ENCODE results near the gene RBM17. TPM values are rescaled to one million over a fixed set of nuclear protein-coding genes. Genes with fewer than 3 reads are reported as not detected.

The RBM17 gene
- total RNA-seq, 6 donors from 2014 or later: 67.6 to 192 (median 84.8) TPM

- DNase-seq (no peak), ATAC-seq (ENCODE audit: low FRiP score in 2 of 2) (no peak)
- Histone ChIP-seq H3K4me3 (no peak overlapping the region), H3K27ac (no peak overlapping the region), H3K36me3 (no peaks in the 10 kb centered on the region), H3K9me3 (no peaks in the 10 kb centered on the region), H3K27me3 (no peaks in the 10 kb centered on the region), H3K4me1 (peaks cover 0 to 4% (median 2%) of the 10 kb centered on the region in 4 donors)
- TF ChIP-seq EP300 (IDR thresholded peaks at IDR 0.05): no peak
- TF ChIP-seq, protein P1, sequence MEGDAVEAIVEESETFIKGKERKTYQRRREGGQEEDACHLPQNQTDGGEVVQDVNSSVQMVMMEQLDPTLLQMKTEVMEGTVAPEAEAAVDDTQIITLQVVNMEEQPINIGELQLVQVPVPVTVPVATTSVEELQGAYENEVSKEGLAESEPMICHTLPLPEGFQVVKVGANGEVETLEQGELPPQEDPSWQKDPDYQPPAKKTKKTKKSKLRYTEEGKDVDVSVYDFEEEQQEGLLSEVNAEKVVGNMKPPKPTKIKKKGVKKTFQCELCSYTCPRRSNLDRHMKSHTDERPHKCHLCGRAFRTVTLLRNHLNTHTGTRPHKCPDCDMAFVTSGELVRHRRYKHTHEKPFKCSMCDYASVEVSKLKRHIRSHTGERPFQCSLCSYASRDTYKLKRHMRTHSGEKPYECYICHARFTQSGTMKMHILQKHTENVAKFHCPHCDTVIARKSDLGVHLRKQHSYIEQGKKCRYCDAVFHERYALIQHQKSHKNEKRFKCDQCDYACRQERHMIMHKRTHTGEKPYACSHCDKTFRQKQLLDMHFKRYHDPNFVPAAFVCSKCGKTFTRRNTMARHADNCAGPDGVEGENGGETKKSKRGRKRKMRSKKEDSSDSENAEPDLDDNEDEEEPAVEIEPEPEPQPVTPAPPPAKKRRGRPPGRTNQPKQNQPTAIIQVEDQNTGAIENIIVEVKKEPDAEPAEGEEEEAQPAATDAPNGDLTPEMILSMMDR (IDR thresholded peaks at IDR 0.05): no peak
- no peak for TF ChIP-seq POLR2AphosphoS5 (IDR thresholded peaks at IDR 0.05)
- no peak for TF ChIP-seq POLR2A (IDR thresholded peaks at IDR 0.05)
- 62 to 69% methylated on average over 4 of the region's 4 CpGs for WGBS, 2 donors
Observed at GRCh38 chr10:6044751-6045313, 44.0 kb upstream of the RBM17 start.

DNA sequence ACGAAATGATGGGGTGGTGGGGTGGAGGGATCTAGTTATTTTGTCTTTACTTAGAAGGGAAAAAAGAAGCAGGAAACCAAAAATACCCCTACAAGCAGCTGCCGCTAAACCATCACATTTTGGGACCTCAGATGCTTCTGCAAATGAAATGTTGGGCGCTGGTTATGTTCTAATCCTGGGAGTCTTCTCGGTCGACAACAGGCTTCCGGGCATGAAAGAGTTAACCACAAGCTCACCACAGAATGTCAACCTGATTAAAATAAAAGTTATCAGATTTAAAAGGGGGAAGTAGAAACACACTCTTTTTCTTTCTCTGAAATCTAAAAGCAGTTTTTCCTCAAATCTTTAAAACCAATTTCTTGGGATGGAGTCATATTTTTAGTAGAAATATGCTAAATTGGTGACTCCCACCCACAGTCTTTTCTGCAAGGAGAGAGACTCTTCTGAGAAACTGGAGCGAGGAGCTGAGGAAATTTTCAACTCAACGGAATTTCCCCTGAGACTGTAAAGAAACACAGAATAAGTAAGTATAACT, 43.5 kb upstream of the RBM17 start:
- Histone ChIP-seq H3K27me3 (no peaks in the 10 kb centered on the region), H3K4me3 (no peak overlapping the region), H3K4me1 (peaks cover 3 to 9% (median 7%) of the 10 kb centered on the region in 4 donors), H3K36me3 (no peaks in the 10 kb centered on the region), H3K27ac (no peak overlapping the region), H3K9me3 (no peaks in the 10 kb centered on the region)
- no peak for ATAC-seq (ENCODE audit: low FRiP score in 2 of 2)
- no peak for DNase-seq
- WGBS, 2 donors: 52 to 54% methylated on average over 8 of the region's 8 CpGs
- TF ChIP-seq, protein P1 (IDR thresholded peaks at IDR 0.05): no peak
- no peak for TF ChIP-seq EP300 (IDR thresholded peaks at IDR 0.05)
- TF ChIP-seq POLR2A (IDR thresholded peaks at IDR 0.05): no peak
- TF ChIP-seq POLR2AphosphoS5 (IDR thresholded peaks at IDR 0.05): no peak

GRCh38 chr10:6045878-6046772, 42.7 kb upstream of the RBM17 start:
- Histone ChIP-seq H3K36me3 (no peaks in the 10 kb centered on the region), H3K27me3 (no peaks in the 10 kb centered on the region)
- 66 to 68% methylated on average over 9 of the region's 9 CpGs for whole genome bisulfite sequencing, 2 donors

GRCh38 chr10:6046773-6047611, 41.8 kb upstream of the RBM17 start:
- no peak overlapping the region for H3K4me3 ChIP-seq
- H3K27ac ChIP-seq: no peak overlapping the region
- H3K9me3 ChIP-seq: no peaks in the 10 kb centered on the region
- ATAC-seq (ENCODE audit: low FRiP score in 2 of 2) (no peak), DNase-seq (no peak)
- no peak for TF ChIP-seq POLR2A (IDR thresholded peaks at IDR 0.05)
- TF ChIP-seq POLR2AphosphoS5 (IDR thresholded peaks at IDR 0.05): no peak
- TF ChIP-seq EP300 (IDR thresholded peaks at IDR 0.05): no peak
- TF ChIP-seq, protein P1 (IDR thresholded peaks at IDR 0.05): no peak
- H3K36me3 ChIP-seq: no peaks in the 10 kb centered on the region
- H3K27me3 ChIP-seq: no peaks in the 10 kb centered on the region
- 83 to 85% methylated on average over 13 to 14 of the region's 14 CpGs for whole genome bisulfite sequencing, 2 donors
- H3K4me1 ChIP-seq: peaks cover 11 to 23% (median 21%) of the 10 kb centered on the region in 4 donors

More at GRCh38 chr10:6045878-6046772, 42.7 kb upstream of the RBM17 start:
- DNase-seq (no peak), ATAC-seq (ENCODE audit: low FRiP score in 2 of 2) (no peak)
- TF ChIP-seq, protein P1 (IDR thresholded peaks at IDR 0.05): no peak
- no peak for TF ChIP-seq POLR2A (IDR thresholded peaks at IDR 0.05)
- H3K4me1 ChIP-seq: peaks cover 6 to 15% (median 13%) of the 10 kb centered on the region in 4 donors
- no peak overlapping the region for H3K4me3 ChIP-seq
- no peak overlapping the region for H3K27ac ChIP-seq
- no peaks in the 10 kb centered on the region for H3K9me3 ChIP-seq
